Nephron (organoid): ENCODE results near the gene GPX6.
A peak's percentile ranks its signal among the peaks of the same experiment; 100 is the strongest.

ENCODE experiments used
- H3K27ac Mint-ChIP-seq, 3 experiments: 2 replicates each; pipeline ENCODE4 v1.8.0; 2020; ENCODE audit warnings: mixed read lengths in 3 of 3, mild to moderate bottlenecking in 2 of 3, moderate library complexity in 1 of 3
- H3K27me3 Mint-ChIP-seq: 2 replicates; pipeline ENCODE4 v1.8.0; 2021; ENCODE audit warnings: low read depth, mild to moderate bottlenecking, moderate library complexity, mixed read lengths
- H3K36me3 Mint-ChIP-seq: 2 replicates; pipeline ENCODE4 v1.8.0; 2020; ENCODE audit warnings: low read depth, mixed read lengths
- H3K4me1 Mint-ChIP-seq: 2 replicates; pipeline ENCODE4 v1.8.0; 2020; ENCODE audit warnings: mixed read lengths
- H3K4me3 Mint-ChIP-seq, 3 experiments: 2 replicates each; pipeline ENCODE4 v1.8.0; 2020; ENCODE audit warnings: mild to moderate bottlenecking in 3 of 3, mixed read lengths in 3 of 3, moderate library complexity in 2 of 3
- H3K9me3 Mint-ChIP-seq: 2 replicates; pipeline ENCODE4 v1.8.0; 2020; ENCODE audit warnings: mixed read lengths
- CTCF ChIP-seq, 3 experiments: fragments of 200-600 bp; sonication (generic); IDR thresholded peaks; one replicate each; pipeline ENCODE4 v1.5.0; 2021; ENCODE audit warnings: antibody characterized with exemption in 3 of 3; ENCODE audit not compliant: unreplicated experiment in 3 of 3

The GPX6 gene

GRCh38 chr6:28542440-28543296, 27.1 kb upstream of the GPX6 start:
- peak overlapping the region; percentile 89 to 90 (median 89) for H3K4me3 Mint-ChIP-seq
- H3K27ac Mint-ChIP-seq: peak overlapping the region; percentile 96 to 99 (median 97)
- no peaks in the 10 kb centered on the region for H3K36me3 Mint-ChIP-seq
- peaks cover 19% of the 10 kb centered on the region for H3K4me1 Mint-ChIP-seq
- TF ChIP-seq CTCF (IDR thresholded peaks at IDR 0.05; ENCODE audit: unreplicated experiment in 3 of 3): peak; percentile 73 to 81 (median 74)
- peaks cover 5% of the 10 kb centered on the region for H3K9me3 Mint-ChIP-seq
- peaks cover 10% of the 10 kb centered on the region for H3K27me3 Mint-ChIP-seq

DNA sequence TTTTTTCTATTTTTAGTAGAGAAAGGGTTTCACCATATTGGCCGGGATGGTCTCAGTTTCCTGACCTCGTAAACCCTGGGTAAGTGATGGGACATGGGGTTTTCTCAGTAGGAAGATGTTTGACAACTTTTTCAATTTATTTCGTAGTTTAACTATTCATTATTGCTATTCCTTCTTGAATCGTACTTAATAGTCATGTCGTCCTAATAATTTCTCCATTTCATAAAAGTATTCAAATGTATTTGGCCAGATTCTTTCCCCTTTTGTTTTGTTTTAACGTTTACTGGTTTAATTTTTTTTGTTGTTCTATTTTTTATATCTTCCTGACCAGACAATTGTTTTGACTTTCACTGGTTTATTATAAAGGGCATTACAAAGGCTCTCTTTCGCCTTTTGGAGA, 26.4 kb upstream of the GPX6 start:
- H3K27ac Mint-ChIP-seq: peak overlapping the region; percentile 96 to 99 (median 97)

DNA sequence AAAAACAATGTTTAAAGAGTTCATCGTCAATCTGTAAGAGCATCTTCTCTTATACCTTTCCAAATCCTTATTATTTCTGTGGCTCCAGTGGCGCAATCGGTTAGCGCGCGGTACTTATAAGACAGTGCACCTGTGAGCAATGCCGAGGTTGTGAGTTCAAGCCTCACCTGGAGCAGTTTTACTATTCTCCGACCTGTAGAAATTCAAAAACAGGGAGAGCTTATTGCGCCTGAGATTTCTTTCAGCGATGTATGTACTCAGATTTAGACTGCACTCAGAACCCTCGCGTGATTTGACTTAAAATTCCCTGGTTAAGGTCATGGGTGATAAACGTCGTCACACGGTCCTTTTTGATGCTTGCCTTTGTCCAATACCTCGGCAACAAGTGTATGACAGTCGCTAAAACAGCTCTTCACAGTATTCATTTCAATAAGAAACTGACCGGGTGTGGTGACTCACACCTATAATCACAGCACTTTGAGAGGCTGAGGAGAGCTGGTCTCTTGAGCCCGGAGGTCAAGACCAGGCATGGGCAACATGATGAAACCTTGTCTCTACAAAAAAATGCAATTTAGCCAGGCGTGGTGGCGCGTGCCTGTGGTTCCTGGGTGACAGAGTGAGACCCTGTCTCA, 22.0 kb upstream of the GPX6 start:
- peak overlapping the region; percentile 76 to 80 (median 77) for H3K4me3 Mint-ChIP-seq
- H3K36me3 Mint-ChIP-seq: no peaks in the 10 kb centered on the region
- H3K9me3 Mint-ChIP-seq: peaks cover 5% of the 10 kb centered on the region
- no peak for TF ChIP-seq CTCF (IDR thresholded peaks at IDR 0.05; ENCODE audit: unreplicated experiment in 3 of 3)
- peaks cover 20% of the 10 kb centered on the region for H3K27me3 Mint-ChIP-seq
- H3K27ac Mint-ChIP-seq: peak overlapping the region in 1 of 3 experiments; percentile 78
- H3K4me1 Mint-ChIP-seq: peaks cover 6% of the 10 kb centered on the region

More for the DNA sequence above, 26.4 kb upstream of the GPX6 start:
- H3K27me3 Mint-ChIP-seq: peaks cover 17% of the 10 kb centered on the region
- H3K36me3 Mint-ChIP-seq: no peaks in the 10 kb centered on the region
- H3K4me3 Mint-ChIP-seq: peak overlapping the region; percentile 89 to 90 (median 89)
- no peak for TF ChIP-seq CTCF (IDR thresholded peaks at IDR 0.05; ENCODE audit: unreplicated experiment in 3 of 3)
- H3K9me3 Mint-ChIP-seq: peaks cover 5% of the 10 kb centered on the region
- peaks cover 19% of the 10 kb centered on the region for H3K4me1 Mint-ChIP-seq

DNA sequence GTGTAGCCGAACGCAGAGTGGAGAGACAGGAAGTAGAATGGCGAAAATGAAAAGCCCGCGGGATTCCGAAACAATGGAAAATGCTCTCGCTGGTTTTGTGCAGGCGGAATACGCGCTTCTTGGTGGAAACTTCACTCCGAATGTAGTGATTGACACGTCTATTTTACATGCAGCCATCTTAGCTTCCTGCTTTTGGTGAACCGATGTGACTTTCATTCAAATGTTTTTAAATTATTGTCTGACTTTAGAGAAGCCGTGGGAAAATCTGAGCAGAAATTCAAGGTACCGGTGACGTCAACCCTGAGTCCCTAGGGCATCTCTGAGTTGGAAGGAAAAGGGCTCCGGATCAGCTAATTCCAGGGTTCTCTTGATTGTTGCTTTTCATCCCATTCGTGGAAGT, 21.5 kb upstream of the GPX6 start:
- Mint-ChIP-seq H3K4me1 (peaks cover 1% of the 10 kb centered on the region), H3K9me3 (peaks cover 5% of the 10 kb centered on the region), H3K27me3 (peaks cover 20% of the 10 kb centered on the region), H3K36me3 (no peaks in the 10 kb centered on the region), H3K4me3 (peak overlapping the region; percentile 76 to 80 (median 77)), H3K27ac (peak overlapping the region in 2 of 3 experiments; percentile 78)
- TF ChIP-seq CTCF (IDR thresholded peaks at IDR 0.05; ENCODE audit: unreplicated experiment in 3 of 3): no peak

DNA sequence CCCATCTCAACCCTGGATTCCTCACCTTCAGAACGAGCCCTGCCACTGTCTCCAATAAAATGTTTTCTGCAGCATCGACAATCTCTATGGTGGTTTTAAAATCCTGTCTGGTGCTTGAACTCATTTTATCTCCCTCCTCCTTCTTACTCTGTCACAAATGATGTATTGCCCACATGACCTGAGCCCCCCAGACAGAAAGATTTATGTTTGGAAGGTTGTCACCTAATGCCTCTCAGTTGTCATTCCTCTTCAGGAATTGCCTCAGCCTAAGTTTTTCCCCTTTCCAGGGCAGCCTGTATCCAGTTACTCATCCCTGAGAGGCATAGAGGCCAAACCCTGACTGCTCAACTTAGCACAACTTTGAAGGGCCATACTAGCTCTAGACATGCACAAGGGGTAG, 19.3 kb upstream of the GPX6 start:
- H3K4me1 Mint-ChIP-seq: peaks cover 6% of the 10 kb centered on the region
- H3K27ac Mint-ChIP-seq: no peak overlapping the region
- no peaks in the 10 kb centered on the region for H3K36me3 Mint-ChIP-seq
- H3K9me3 Mint-ChIP-seq: no peaks in the 10 kb centered on the region
- H3K27me3 Mint-ChIP-seq: peaks cover 20% of the 10 kb centered on the region
- no peak overlapping the region for H3K4me3 Mint-ChIP-seq
- no peak for TF ChIP-seq CTCF (IDR thresholded peaks at IDR 0.05; ENCODE audit: unreplicated experiment in 3 of 3)
